ENCODE data around the gene MKX. TPM values are rescaled to one million over a fixed set of nuclear protein-coding genes. Genes with fewer than 3 reads are reported as not detected.

The MKX gene
- polyA plus RNA-seq, 1 donor: 0.40 TPM

DNA sequence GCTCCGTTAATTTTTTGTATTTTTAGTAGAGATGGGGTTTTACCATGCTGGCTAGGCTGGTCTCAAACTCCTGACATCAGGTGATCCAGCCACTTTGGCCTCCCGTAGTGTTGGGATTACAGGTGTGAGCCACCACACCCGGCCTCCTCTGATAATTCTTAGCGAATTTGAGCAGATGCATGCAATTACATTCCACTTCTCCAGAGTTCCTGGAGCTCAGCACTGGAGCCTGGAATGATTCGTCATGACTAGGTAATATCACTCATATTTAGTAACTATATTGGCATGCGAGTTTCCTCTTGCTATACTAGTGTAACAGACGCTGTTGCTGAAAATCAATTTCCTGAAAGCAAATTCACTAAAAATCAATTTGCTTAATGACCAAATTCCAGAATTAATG, 86.8 kb downstream of the MKX start:
- H3K4me3 ChIP-seq (ENCODE audit: low read length): no peak overlapping the region
- no peaks in the 10 kb centered on the region for H3K36me3 ChIP-seq (ENCODE audit: control insufficient read depth, insufficient read depth, low read length)
- WGBS (ENCODE audit: insufficient coverage, low lambda C conversion rate): no CpG with 5 or more reads among the region's 7 CpGs
- H3K9me3 ChIP-seq (ENCODE audit: control insufficient read depth, low read depth, low read length): no peaks in the 10 kb centered on the region
- H3K27ac ChIP-seq (ENCODE audit: low read length): no peak overlapping the region
- no peaks in the 10 kb centered on the region for H3K27me3 ChIP-seq (ENCODE audit: control insufficient read depth, insufficient read depth, low read length)
- DNase-seq: no peak
- no peaks in the 10 kb centered on the region for H3K4me1 ChIP-seq (ENCODE audit: control insufficient read depth, insufficient read depth, low read length)

- peaks cover 2% of the 10 kb centered on the region for H3K27me3 ChIP-seq (ENCODE audit: control insufficient read depth, insufficient read depth, low read length)
- H3K4me1 ChIP-seq (ENCODE audit: control insufficient read depth, insufficient read depth, low read length): no peaks in the 10 kb centered on the region
- no peak for DNase-seq
- no peaks in the 10 kb centered on the region for H3K36me3 ChIP-seq (ENCODE audit: control insufficient read depth, insufficient read depth, low read length)
- H3K4me3 ChIP-seq (ENCODE audit: low read length): no peak overlapping the region
- no peak overlapping the region for H3K27ac ChIP-seq (ENCODE audit: low read length)
- WGBS (ENCODE audit: insufficient coverage, low lambda C conversion rate): 54% methylated on average over 2 of the region's 4 CpGs
- H3K9me3 ChIP-seq (ENCODE audit: control insufficient read depth, low read depth, low read length): no peaks in the 10 kb centered on the region
These were observed 90.3 kb downstream of the MKX start for GRCh38 chr10:27655296-27655695.

DNA sequence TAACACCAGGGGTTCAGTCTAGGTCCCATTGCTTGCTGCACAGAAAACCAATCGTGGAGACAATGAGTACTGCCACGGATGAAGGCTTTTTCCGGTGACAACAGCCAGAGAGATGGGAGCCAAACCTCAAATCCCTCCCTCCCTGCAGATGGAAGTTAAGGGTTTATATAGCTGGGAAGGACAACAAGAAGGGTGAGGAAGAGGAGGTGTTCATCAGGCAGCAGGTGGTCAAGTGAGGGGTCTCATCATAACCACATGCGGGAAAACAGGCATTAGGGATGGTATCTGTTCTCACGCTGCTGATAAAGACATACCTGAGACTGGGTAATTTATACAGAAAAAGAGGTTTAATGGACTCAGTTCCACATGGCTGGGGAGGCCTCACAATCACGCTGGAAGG, 91.3 kb downstream of the MKX start:
- DNase-seq: no peak
- no peaks in the 10 kb centered on the region for H3K9me3 ChIP-seq (ENCODE audit: control insufficient read depth, low read depth, low read length)
- no peaks in the 10 kb centered on the region for H3K36me3 ChIP-seq (ENCODE audit: control insufficient read depth, insufficient read depth, low read length)
- WGBS (ENCODE audit: insufficient coverage, low lambda C conversion rate): no CpG with 5 or more reads among the region's 6 CpGs
- H3K27ac ChIP-seq (ENCODE audit: low read length): no peak overlapping the region
- no peaks in the 10 kb centered on the region for H3K4me1 ChIP-seq (ENCODE audit: control insufficient read depth, insufficient read depth, low read length)
- H3K4me3 ChIP-seq (ENCODE audit: low read length): no peak overlapping the region
- H3K27me3 ChIP-seq (ENCODE audit: control insufficient read depth, insufficient read depth, low read length): peaks cover 2% of the 10 kb centered on the region

- Histone ChIP-seq H3K27ac (ENCODE audit: low read length) (no peak overlapping the region), H3K36me3 (ENCODE audit: control insufficient read depth, insufficient read depth, low read length) (no peaks in the 10 kb centered on the region), H3K4me3 (ENCODE audit: low read length) (no peak overlapping the region), H3K9me3 (ENCODE audit: control insufficient read depth, low read depth, low read length) (peaks cover 5% of the 10 kb centered on the region), H3K4me1 (ENCODE audit: control insufficient read depth, insufficient read depth, low read length) (no peaks in the 10 kb centered on the region), H3K27me3 (ENCODE audit: control insufficient read depth, insufficient read depth, low read length) (no peaks in the 10 kb centered on the region)
- no peak for DNase-seq
- 100% methylated on average over 2 of the region's 4 CpGs for WGBS (ENCODE audit: insufficient coverage, low lambda C conversion rate)
These were observed 98.9 kb downstream of the MKX start for GRCh38 chr10:27646604-27647175.

DNA sequence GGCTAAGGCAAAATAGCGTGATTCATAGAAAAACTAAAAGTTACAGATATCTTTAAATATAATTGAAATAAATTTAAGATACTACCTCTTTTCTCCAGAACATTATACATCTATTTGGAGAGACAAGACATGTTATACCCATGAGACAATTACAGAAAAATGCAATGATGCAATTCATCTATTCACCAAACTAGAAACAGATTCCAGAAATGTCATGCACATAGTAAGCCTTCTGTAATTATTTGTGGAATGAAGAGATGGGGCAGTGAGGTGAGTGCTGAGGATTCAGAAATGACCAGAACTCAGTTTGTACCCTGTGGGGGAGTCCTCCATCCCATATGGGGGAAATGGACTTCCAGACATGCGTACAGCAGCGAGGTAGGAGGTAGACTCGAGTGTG, 99.4 kb downstream of the MKX start:
- 100% methylated on average over 1 of the region's 4 CpGs for WGBS (ENCODE audit: insufficient coverage, low lambda C conversion rate)
- no peak overlapping the region for H3K27ac ChIP-seq (ENCODE audit: low read length)
- no peaks in the 10 kb centered on the region for H3K27me3 ChIP-seq (ENCODE audit: control insufficient read depth, insufficient read depth, low read length)
- H3K4me3 ChIP-seq (ENCODE audit: low read length): no peak overlapping the region
- H3K9me3 ChIP-seq (ENCODE audit: control insufficient read depth, low read depth, low read length): peaks cover 5% of the 10 kb centered on the region
- no peak for DNase-seq
- no peaks in the 10 kb centered on the region for H3K4me1 ChIP-seq (ENCODE audit: control insufficient read depth, insufficient read depth, low read length)
- H3K36me3 ChIP-seq (ENCODE audit: control insufficient read depth, insufficient read depth, low read length): no peaks in the 10 kb centered on the region

- H3K9me3 ChIP-seq (ENCODE audit: control insufficient read depth, low read depth, low read length): peaks cover 5% of the 10 kb centered on the region
- WGBS (ENCODE audit: insufficient coverage, low lambda C conversion rate): no CpG with 5 or more reads among the region's 5 CpGs
- no peaks in the 10 kb centered on the region for H3K27me3 ChIP-seq (ENCODE audit: control insufficient read depth, insufficient read depth, low read length)
- no peaks in the 10 kb centered on the region for H3K36me3 ChIP-seq (ENCODE audit: control insufficient read depth, insufficient read depth, low read length)
- no peak for DNase-seq
- no peak overlapping the region for H3K27ac ChIP-seq (ENCODE audit: low read length)
- H3K4me3 ChIP-seq (ENCODE audit: low read length): no peak overlapping the region
- H3K4me1 ChIP-seq (ENCODE audit: control insufficient read depth, insufficient read depth, low read length): no peaks in the 10 kb centered on the region
These were observed 101.2 kb downstream of the MKX start for GRCh38 chr10:27644307-27644939.

DNA sequence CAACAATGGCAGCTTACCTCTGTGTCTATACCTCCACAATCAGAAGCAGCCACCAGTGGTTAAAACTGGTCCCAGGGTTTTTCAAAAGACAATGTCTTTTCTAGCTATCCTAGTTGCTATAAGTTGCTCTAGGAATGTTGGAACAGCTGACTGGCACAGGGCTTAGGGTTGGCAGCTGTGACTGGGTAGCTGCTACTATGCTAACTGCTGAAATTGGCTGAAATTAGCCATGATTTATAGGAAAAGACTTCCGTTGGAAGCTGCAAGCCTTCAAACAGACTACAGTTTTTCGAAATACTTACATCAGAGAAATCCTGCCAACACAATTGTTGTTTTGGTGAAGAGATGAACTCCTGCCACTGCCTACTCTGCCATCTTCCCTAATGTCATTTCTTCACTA, 102.3 kb downstream of the MKX start:
- no peaks in the 10 kb centered on the region for H3K36me3 ChIP-seq (ENCODE audit: control insufficient read depth, insufficient read depth, low read length)
- no peaks in the 10 kb centered on the region for H3K27me3 ChIP-seq (ENCODE audit: control insufficient read depth, insufficient read depth, low read length)
- no peaks in the 10 kb centered on the region for H3K4me1 ChIP-seq (ENCODE audit: control insufficient read depth, insufficient read depth, low read length)
- H3K4me3 ChIP-seq (ENCODE audit: low read length): no peak overlapping the region
- no peak for DNase-seq
- peaks cover 5% of the 10 kb centered on the region for H3K9me3 ChIP-seq (ENCODE audit: control insufficient read depth, low read depth, low read length)
- WGBS (ENCODE audit: insufficient coverage, low lambda C conversion rate): no CpG with 5 or more reads among the region's 2 CpGs
- no peak overlapping the region for H3K27ac ChIP-seq (ENCODE audit: low read length)

GRCh38 chr10:27642023-27642589, 103.5 kb downstream of the MKX start:
- Histone ChIP-seq H3K9me3 (ENCODE audit: control insufficient read depth, low read depth, low read length) (peaks cover 5% of the 10 kb centered on the region), H3K4me3 (ENCODE audit: low read length) (no peak overlapping the region)
- WGBS (ENCODE audit: insufficient coverage, low lambda C conversion rate): 90% methylated on average over 2 of the region's 2 CpGs

GRCh38 chr10:27638071-27638750, 107.4 kb downstream of the MKX start:
- Histone ChIP-seq H3K27ac (ENCODE audit: low read length) (no peak overlapping the region), H3K27me3 (ENCODE audit: control insufficient read depth, insufficient read depth, low read length) (no peaks in the 10 kb centered on the region), H3K9me3 (ENCODE audit: control insufficient read depth, low read depth, low read length) (peaks cover 5% of the 10 kb centered on the region), H3K4me3 (ENCODE audit: low read length) (no peak overlapping the region), H3K36me3 (ENCODE audit: control insufficient read depth, insufficient read depth, low read length) (no peaks in the 10 kb centered on the region), H3K4me1 (ENCODE audit: control insufficient read depth, insufficient read depth, low read length) (no peaks in the 10 kb centered on the region)
- 64% methylated on average over 1 of the region's 3 CpGs for WGBS (ENCODE audit: insufficient coverage, low lambda C conversion rate)
- DNase-seq: no peak

More at GRCh38 chr10:27642023-27642589, 103.5 kb downstream of the MKX start:
- Histone ChIP-seq H3K27ac (ENCODE audit: low read length) (no peak overlapping the region), H3K36me3 (ENCODE audit: control insufficient read depth, insufficient read depth, low read length) (no peaks in the 10 kb centered on the region), H3K27me3 (ENCODE audit: control insufficient read depth, insufficient read depth, low read length) (no peaks in the 10 kb centered on the region), H3K4me1 (ENCODE audit: control insufficient read depth, insufficient read depth, low read length) (no peaks in the 10 kb centered on the region)
- DNase-seq: no peak

DNA sequence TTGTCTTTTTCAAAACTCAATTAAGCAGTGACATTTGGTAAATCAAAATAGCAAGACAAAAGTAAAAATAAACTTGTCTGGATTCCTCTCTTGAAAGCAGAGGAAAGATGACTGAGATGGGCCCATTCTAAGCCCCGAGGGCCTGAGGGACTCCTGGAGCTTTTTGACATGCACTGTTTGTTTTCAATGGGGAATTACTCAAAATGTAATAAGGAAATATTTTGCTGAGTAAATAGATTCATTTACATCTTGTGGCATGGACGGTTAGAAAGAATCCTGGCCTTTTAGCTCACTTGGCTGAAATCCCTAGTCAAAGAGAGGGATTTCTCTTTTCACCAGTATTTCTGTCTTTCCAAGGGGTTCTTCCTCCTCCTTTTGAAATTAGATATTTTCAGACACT, 108.0 kb downstream of the MKX start:
- Histone ChIP-seq H3K4me3 (ENCODE audit: low read length) (no peak overlapping the region), H3K27ac (ENCODE audit: low read length) (no peak overlapping the region), H3K36me3 (ENCODE audit: control insufficient read depth, insufficient read depth, low read length) (no peaks in the 10 kb centered on the region), H3K27me3 (ENCODE audit: control insufficient read depth, insufficient read depth, low read length) (no peaks in the 10 kb centered on the region), H3K9me3 (ENCODE audit: control insufficient read depth, low read depth, low read length) (peaks cover 5% of the 10 kb centered on the region), H3K4me1 (ENCODE audit: control insufficient read depth, insufficient read depth, low read length) (no peaks in the 10 kb centered on the region)
- 60% methylated on average over 1 of the region's 2 CpGs for WGBS (ENCODE audit: insufficient coverage, low lambda C conversion rate)
- DNase-seq: no peak

Measured in large intestine (tissue), 3 donors.